HG02970 (cell line): ENCODE data around the gene NCOA7.
"Not testable (repeated sequence)": the region's sequence is repeated elsewhere in the genome, so short reads cannot be mapped to it uniquely, and the experiment has no call there.

Source experiments
- ATAC-seq: cut with Tn5 transposase; IDR thresholded peaks from one replicate; pipeline ENCODE4 v1.9.1; 2021; ENCODE audit warnings: mild to moderate bottlenecking, moderate library complexity, moderate number of reproducible peaks; ENCODE audit not compliant: unreplicated experiment, low FRiP score

NCOA7 gene

DNA sequence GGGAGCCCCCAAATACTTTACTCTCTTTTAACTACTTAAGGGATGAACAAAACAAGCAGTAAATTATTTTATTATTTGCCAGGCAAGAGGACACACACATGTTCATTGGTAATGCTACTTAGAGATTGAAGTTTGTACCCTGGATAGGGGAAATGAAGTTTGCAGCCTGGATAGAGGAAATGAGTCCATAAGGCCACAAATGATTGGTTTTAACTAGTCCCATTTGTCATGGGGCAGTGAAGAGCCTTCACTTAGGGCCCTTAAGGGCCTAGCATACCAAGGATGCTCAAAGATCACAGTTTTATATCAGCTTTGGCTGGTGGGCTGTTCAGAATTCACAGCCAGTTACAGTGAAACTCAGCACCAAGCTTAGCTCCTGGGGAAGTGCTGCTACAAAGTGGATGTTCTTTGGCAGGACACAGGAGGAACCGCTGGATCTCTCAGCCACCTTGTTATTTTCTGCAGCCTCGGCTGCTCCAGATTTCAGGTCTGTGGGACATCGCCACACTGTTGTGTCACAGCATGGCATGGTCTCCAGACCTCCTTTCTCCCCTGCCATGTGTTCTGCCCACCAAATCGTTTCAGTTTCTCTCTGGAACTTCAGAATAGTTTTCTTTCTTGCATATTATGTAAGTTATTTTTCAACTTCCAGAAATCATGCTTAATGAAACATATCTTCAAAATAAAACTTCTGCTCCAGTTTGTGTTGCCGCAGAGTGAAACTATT lies 41.8 kb downstream of the NCOA7 start:
- no peak for ATAC-seq

DNA sequence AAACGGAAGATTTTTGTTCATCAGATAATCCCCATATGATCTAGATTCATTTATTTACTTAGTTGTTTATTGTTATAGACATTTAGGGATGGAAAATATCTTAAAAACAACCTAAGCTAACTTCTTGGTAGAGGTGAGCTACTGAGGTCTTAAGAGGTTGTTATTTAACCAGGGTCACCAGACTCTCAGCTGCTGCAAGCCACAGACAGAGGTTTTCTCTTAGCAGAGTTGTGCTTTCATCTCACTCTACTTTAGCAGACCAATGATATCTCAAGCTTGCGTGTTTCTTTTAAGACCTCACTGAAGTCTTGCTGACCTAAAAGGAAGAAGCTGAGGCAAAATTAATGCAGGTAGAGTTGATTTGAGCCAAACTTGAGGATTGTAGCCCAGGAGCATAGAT lies 43.6 kb downstream of the NCOA7 start:
- peak; percentile 66 for ATAC-seq

GRCh38 chr6:125835221-125835744 lies 44.5 kb downstream of the NCOA7 start:
- ATAC-seq = no peak

DNA sequence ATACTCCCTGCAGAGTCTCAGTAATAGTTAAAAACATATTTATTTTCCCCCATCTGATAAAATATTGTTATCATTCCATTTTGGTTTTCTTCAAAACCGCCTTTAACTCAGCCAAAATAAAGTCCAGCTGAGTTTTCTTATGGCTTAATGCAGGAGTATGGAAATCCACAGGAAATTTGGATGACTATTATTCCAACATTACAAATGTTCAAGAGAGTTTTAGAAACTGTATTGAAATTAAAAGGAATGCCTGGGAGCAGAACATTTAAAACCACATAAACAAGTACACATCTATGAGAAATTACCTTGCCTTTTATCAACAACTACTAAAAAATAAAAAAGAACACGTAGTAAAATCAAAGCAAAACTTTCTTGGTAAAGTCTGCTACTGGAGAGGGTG lies 45.7 kb downstream of the NCOA7 start:
- no peak for ATAC-seq

- ATAC-seq = no peak
These were observed 48.7 kb downstream of the NCOA7 start for GRCh38 chr6:125839471-125839870.

DNA sequence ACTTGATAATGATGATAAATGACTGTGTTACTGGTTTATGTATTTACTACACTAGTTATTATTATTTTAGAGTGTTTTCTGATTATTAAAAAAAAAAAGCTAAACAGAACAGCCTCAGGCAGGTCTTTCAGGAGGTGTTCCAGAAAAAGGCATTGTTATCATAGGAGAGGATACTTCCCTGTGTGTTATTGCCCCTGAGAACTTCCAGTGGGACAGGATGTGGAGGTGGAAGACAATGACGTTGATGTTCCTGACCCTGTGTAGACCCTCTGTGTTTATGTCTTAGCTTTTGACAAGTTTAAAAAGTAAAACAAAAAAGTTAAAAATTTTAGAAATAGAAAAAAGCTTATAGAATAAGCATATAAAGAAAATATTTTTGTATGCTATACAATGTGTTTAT lies 49.1 kb downstream of the NCOA7 start:
- no peak for ATAC-seq

DNA sequence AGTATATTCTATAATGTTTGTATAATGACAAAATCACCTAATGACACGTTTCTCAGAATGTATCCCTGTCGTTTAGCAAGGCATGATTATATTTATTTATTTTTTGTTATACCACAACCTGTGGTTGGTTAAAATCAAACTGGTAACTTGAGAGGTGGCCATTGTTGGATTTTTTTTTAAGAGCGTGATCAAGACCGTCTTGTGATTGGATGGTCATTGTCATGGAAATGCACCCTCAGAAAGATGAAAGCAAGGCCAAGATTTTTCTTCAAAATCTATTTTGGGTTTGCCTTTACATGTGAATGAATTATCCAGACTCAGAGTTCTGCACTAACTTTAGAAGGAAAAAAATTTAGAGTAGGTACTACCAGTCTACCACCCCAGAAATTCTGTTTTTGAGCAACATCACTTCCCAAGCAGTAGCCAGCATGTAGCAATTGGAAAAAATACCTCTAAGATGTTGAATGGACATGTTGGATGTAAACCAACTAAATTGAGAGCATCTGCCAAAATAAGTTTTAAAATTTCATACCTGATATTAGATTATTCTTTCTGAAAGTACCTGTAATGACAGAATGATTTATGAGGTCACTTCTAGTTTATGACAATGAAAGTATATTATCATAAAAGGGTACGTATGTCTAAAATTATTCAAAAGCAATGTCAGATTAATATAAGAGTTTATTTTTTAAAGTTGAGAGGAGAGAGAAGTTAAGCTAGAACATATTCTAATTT lies 50.8 kb downstream of the NCOA7 start:
- no peak for ATAC-seq

DNA sequence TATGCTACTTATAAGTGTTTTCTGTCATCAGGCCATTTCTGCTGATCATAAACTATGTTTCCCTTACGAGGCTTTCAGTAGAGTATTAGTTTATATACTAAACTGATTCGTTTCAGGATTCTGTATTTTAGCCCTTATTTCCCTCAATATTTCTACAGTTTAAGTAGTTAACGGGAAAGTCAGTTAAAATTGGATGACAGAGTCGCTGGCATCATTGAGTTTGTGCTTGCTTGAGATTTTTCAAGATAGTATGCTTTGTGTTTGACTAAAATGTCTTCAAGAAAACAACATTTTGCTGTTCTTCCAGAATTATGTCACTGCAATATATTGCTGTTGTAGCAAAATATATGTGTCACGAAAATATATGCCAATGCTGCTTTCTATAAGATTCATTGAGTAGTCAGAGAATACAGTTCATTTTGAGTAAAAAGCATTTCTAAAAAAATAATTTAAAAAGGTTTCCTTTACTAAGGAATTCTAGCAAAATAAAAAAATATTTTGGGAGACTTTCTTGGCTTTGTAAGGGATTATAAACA lies 51.4 kb downstream of the NCOA7 start:
- no peak for ATAC-seq

- ATAC-seq = no peak
These were observed 52.8 kb downstream of the NCOA7 start for GRCh38 chr6:125843593-125843992.

GRCh38 chr6:125844989-125845388 lies 54.2 kb downstream of the NCOA7 start:
- no peak for ATAC-seq

DNA sequence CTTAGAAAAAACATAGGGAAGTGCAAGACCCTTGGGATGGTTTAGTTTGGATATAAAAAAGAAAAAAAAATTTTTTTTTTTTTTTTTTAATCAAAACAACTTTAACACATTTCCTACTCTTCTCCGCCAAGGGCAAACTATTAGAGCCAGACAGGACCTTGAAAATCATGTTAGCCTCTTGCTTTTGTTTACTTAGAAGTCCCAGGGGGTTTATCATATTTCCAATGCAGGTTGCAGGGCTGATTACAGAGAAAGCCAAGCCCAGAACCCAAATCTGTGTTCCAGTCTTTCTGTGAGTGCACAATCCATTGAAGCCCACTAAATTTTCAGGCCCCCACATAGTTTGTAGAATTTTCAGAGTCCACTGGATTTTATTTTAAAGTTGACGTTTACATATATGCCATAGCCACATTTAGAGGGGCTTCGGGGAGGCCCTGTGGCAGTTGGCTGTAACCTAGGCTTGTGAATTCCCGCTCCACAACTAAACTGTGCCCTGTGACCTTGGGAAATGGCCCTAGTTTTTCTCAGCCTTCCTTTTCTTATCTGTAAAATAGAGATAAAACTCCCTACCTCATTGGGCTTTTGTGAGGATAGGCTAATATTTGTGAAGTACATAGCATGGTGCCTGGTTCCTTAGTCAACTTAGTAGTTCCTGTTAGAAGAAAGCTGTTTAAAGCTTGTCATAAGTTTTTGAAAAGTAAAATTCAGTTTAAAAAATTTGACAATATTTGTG lies 55.7 kb downstream of the NCOA7 start:
- ATAC-seq = no peak

DNA sequence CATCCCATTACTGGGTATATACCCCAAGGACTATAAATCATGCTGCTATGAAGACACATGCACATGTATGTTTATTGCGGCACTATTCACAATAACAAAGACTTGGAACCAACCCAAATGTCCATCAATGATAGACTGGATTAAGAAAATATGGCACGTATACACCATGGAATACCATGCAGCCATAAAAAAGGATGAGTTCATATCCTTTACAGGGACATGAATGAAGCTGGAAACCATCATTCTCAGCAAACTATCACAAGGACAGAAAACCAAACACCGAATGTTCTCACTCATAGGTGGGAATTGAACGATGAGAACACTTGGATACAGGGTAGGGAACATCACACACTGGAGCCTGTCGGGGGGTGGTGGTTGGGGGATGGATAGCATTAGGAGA lies 57.5 kb downstream of the NCOA7 start:
- ATAC-seq = not testable (repeated sequence)

- ATAC-seq = no peak
These were observed 59.6 kb downstream of the NCOA7 start for GRCh38 chr6:125850361-125850760.

DNA sequence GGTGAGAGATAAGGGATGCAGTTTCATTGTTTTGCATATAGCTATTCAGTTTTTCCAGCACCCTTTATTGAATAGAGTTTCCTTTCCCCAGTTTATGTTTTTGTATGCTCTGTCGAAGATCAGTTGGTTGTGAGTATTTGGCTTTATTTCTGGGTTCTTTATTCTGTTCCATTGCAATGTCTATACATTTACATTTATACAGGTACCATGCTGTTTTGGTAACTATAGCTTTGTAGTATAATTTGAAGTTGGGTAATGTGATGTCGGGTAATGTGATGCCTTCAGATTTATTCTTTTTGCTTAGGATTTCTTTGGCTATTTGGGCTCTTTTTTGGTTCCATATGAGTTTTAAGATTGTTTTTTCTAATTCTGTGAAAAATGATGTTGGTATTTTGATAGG lies 61.8 kb downstream of the NCOA7 start:
- ATAC-seq = no peak

- ATAC-seq = no peak
These were observed 62.4 kb downstream of the NCOA7 start for GRCh38 chr6:125853168-125853567.

DNA sequence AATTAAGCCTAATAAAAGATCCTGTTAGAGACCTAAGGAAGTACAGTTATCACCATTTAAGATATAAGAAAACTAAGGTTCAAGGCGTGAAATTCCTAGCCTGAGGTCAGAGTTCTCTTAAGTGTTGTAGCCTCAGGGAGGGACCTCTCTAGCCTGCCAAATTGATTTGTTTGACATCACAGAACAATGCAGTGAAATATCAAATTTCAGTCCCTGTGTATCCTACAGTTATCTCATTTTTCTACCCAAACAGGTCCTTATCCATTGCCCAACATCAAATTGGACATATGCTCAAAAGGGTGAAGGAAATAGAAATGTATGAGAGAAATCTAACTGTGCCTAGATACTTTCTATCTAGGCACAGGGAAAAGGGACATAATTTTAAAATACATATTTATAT lies 63.0 kb downstream of the NCOA7 start:
- ATAC-seq = no peak

DNA sequence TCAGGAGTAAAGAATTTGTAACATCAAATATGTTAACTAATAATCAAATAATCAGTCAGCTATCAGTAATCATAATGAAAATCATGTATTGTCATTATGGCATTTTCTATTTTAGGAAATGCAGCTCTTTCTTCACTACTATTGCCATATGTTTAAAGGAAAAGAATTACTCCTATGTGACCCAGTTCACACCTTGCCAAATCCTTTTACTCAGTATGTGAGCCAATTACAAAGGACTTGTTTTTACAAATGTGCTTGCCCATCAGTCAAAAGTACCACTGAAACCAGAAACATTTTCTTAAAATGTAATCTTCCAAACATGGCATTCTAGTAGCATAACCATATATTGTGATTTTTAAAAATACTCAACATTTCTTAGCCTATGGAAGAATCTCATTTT lies 63.6 kb downstream of the NCOA7 start:
- ATAC-seq = no peak

DNA sequence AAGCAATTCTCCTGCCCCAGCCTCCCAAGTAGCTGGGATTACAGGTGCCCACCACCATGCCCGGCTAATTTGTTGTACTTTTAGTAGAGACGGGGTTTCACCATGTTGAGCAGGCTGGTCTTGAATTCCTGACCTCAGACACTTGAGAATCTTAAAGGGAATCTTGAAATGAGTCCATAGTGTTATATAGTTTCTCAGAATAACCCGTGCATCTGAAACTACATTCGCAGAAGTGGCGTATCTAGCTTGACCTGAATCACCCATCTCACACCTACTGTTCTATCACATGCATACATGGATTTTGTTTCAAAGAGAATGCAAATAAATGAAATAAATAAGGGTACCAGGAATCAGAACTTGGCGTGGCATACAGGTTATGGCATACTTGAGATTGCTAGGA lies 65.0 kb downstream of the NCOA7 start:
- no peak for ATAC-seq

DNA sequence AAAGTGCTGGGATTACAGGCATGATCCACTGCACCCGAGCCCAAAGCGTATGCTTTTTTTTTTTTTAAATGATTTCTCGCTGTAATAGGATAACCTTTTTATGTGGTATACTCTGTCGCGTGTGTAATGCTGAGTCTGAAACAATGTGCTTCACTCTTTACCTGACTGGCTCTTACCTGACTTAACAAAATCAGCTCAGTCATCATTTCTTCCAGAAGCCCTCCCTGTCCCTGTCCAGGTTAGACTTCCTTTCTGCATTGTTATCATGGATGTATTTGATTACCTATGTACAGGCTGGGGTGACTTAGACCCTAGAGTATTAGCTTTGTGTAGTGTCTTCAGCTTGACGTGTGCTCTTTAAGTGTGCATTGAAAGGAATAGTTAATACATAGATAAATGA lies 67.1 kb downstream of the NCOA7 start:
- no peak for ATAC-seq

DNA sequence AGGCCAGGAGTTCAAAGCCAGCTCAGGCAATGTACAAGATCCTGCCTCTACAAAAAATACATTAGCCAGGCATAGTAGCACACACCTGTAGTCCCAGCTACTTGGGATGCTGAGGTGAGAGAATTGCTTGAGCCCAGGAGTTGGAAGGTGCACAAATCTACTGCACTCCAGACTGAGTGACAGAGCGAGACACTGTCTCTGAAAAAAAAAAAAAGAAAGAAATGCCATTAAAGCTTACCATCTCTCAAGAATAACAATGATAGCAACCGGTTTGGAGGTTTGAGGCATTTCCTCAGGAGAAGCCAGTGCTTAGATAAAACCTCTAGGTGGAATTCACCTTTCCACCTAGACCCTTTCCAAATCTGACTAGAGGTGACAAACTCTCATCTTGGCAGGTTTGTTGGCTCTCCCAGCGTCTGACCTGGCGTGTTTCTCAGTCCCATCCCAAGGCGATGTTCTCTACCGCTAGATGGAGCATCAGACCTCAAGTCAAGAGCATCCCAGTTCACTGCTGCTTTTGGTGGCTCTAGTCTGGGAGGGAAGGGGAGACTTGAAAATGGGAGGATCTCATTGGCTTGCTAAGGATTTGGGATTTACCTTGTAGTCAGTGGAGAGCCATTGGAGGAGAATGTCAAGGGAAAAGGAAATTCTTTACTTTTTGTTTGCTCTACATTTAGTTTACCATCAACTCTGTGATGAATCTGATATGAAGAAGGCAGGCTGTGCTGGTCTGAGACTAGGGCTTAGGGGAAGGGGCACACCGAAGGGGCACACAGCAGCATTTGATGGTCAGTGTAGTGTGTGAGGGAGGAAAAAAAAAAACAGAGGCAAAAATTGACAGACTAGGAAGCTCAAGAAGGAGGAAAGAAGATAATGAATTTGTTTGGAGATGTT lies 67.9 kb downstream of the NCOA7 start:
- ATAC-seq = peak; percentile 67
